Measurements from ENCODE around the gene OLFML3.

OLFML3 gene

DNA sequence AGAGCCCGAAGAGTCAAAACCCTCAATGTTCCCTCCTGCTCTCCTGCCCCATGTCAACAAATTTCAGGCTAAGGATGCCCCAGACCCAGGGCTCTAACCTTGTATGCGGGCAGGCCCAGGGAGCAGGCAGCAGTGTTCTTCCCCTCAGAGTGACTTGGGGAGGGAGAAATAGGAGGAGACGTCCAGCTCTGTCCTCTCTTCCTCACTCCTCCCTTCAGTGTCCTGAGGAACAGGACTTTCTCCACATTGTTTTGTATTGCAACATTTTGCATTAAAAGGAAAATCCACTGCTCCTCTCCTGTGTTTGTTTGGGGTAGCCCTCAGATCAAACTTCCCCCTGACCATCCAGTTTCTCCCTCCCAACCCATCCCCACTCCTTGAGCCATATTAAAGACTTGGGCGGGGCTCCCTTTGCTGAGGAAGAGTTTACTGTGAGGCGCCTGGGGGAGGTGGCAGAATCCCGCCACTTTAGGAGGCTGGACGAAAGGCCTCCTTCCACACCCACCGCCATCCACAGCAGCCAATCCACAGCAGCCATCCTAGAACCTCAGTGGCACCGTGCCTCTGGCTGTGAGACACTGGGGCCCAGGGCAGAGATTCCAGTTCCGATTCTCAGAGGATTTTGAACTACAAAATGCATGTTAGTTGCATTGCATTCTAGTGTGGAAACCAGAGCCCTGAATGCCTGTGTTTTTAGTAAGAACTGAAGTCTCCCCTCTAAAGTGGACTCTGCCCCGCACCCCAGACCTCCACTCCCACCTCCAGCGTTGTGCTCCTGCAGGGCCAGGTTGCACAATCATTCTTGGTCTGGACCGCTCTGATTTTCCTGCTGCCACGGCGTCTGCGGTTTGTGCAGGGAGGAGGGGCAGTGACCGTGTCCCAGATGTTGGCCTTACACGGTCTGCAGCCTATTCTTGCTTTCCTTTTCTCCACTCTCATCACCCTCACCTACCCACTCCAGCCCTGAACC is 3.0 kb downstream of the OLFML3 start:
- TF ChIP-seq, protein P1, sequence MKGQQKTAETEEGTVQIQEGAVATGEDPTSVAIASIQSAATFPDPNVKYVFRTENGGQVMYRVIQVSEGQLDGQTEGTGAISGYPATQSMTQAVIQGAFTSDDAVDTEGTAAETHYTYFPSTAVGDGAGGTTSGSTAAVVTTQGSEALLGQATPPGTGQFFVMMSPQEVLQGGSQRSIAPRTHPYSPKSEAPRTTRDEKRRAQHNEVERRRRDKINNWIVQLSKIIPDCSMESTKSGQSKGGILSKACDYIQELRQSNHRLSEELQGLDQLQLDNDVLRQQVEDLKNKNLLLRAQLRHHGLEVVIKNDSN (IDR thresholded peaks at IDR 0.05): no peak
- TF ChIP-seq RAD21 (IDR thresholded peaks at IDR 0.05; ENCODE audit: low read depth) (no peak), CEBPB (IDR thresholded peaks at IDR 0.05) (peak; percentile 63; the same call in 1 of the 2 replicates), EGR1 (IDR thresholded peaks at IDR 0.05) (no peak), FOXM1 (IDR thresholded peaks at IDR 0.05; ENCODE audit: borderline replicate concordance, low read depth) (no peak)

DNA sequence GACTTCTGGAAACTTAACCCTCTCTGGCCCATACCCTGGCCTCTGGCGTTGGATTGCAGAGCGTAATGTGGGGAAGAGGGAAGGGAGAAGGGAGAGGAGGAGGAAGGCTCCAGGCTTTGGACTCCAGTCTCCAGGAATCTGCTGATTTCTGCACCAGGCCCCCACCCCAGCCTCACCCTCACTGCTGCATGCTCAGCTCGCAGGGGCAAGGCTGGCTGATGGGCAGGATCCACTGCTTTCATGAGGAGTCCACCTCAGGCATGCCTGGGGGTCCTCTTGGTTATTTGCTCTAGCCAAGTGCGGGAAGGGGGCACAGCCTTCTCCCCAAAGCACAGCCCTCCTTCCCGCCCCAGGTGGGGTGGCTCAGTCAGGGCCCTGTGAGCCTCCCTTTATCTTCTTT is 3.7 kb downstream of the OLFML3 start:
- TF ChIP-seq YY1 (IDR thresholded peaks at IDR 0.05; ENCODE audit: low read depth) (no peak), CREB1 (IDR thresholded peaks at IDR 0.05; ENCODE audit: low read depth) (no peak), ZBTB7A (IDR thresholded peaks at IDR 0.05; ENCODE audit: low read depth) (no peak), TCF12 (IDR thresholded peaks at IDR 0.05; ENCODE audit: low read depth) (no peak), FOXM1 (IDR thresholded peaks at IDR 0.05; ENCODE audit: borderline replicate concordance, low read depth) (no peak), EP300 (IDR thresholded peaks at IDR 0.05; ENCODE audit: borderline replicate concordance) (no peak), TAF1 (IDR thresholded peaks at IDR 0.05; ENCODE audit: low read depth) (no peak), TEAD4 (IDR thresholded peaks at IDR 0.05) (no peak), CEBPB (IDR thresholded peaks at IDR 0.05) (no peak), NFIC (IDR thresholded peaks at IDR 0.05) (no peak)
- TF ChIP-seq, protein P2, sequence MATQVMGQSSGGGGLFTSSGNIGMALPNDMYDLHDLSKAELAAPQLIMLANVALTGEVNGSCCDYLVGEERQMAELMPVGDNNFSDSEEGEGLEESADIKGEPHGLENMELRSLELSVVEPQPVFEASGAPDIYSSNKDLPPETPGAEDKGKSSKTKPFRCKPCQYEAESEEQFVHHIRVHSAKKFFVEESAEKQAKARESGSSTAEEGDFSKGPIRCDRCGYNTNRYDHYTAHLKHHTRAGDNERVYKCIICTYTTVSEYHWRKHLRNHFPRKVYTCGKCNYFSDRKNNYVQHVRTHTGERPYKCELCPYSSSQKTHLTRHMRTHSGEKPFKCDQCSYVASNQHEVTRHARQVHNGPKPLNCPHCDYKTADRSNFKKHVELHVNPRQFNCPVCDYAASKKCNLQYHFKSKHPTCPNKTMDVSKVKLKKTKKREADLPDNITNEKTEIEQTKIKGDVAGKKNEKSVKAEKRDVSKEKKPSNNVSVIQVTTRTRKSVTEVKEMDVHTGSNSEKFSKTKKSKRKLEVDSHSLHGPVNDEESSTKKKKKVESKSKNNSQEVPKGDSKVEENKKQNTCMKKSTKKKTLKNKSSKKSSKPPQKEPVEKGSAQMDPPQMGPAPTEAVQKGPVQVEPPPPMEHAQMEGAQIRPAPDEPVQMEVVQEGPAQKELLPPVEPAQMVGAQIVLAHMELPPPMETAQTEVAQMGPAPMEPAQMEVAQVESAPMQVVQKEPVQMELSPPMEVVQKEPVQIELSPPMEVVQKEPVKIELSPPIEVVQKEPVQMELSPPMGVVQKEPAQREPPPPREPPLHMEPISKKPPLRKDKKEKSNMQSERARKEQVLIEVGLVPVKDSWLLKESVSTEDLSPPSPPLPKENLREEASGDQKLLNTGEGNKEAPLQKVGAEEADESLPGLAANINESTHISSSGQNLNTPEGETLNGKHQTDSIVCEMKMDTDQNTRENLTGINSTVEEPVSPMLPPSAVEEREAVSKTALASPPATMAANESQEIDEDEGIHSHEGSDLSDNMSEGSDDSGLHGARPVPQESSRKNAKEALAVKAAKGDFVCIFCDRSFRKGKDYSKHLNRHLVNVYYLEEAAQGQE (IDR thresholded peaks at IDR 0.05; ENCODE audit: low read depth): no peak
- TF ChIP-seq, protein P3, sequence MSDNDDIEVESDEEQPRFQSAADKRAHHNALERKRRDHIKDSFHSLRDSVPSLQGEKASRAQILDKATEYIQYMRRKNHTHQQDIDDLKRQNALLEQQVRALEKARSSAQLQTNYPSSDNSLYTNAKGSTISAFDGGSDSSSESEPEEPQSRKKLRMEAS (IDR thresholded peaks at IDR 0.05): no peak
- TF ChIP-seq, protein P1 (IDR thresholded peaks at IDR 0.05): no peak

DNA sequence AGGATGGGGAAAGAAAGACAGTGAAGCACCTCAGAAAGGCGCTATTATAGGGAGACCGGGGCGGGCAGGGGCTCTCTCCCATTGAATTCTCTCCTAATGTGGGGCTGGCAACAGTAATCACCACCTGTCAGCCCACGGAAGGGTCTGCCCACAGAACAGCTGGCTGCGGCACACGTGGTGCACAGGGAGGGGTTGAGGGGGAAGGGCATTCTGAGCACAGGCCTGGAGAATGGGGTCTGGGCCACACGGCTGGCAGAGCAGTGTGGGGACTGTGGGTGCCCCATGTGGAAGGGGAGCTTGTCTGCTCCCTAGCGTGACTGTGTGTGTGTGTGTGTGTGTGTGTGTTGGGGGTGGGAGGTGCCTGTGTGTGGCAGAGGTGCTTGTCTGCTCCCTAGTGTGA is 4.1 kb downstream of the OLFML3 start:
- TF ChIP-seq EGR1 (IDR thresholded peaks at IDR 0.05) (no peak), EP300 (IDR thresholded peaks at IDR 0.05; ENCODE audit: borderline replicate concordance) (no peak), TEAD4 (IDR thresholded peaks at IDR 0.05) (no peak), CEBPB (IDR thresholded peaks at IDR 0.05) (no peak), ZBTB7A (IDR thresholded peaks at IDR 0.05; ENCODE audit: low read depth) (no peak), CREB1 (IDR thresholded peaks at IDR 0.05; ENCODE audit: low read depth) (no peak), YY1 (IDR thresholded peaks at IDR 0.05; ENCODE audit: low read depth) (no peak), TCF12 (IDR thresholded peaks at IDR 0.05; ENCODE audit: low read depth) (no peak), RAD21 (IDR thresholded peaks at IDR 0.05; ENCODE audit: low read depth) (no peak), NFIC (IDR thresholded peaks at IDR 0.05) (no peak), TAF1 (IDR thresholded peaks at IDR 0.05; ENCODE audit: low read depth) (no peak), FOXM1 (IDR thresholded peaks at IDR 0.05; ENCODE audit: borderline replicate concordance, low read depth) (no peak)
- TF ChIP-seq, protein P3 (IDR thresholded peaks at IDR 0.05): no peak
- TF ChIP-seq, protein P2 (IDR thresholded peaks at IDR 0.05; ENCODE audit: low read depth): no peak
- TF ChIP-seq, protein P1 (IDR thresholded peaks at IDR 0.05): no peak

DNA sequence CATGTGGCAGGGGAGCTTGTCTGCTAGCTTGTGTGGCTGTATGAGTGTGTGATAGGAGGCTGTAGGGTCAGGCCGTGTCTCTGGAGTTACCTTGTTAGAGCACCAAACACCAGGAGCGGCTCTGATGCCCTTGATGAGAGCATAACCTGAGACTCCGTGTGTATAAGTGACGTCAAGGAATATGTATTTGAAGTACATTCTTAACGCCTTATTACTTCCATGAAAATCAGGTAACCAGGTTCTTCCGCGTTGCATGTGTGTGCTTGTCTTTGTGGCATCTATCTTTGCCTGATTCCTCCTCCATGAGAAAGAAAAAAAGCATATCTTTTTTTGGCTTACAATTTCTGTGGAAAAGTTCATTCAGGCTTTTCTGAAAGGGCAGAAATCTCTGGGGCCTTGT is 4.6 kb downstream of the OLFML3 start:
- no peak for TF ChIP-seq NFIC (IDR thresholded peaks at IDR 0.05)
- no peak for TF ChIP-seq TCF12 (IDR thresholded peaks at IDR 0.05; ENCODE audit: low read depth)
- no peak for TF ChIP-seq EP300 (IDR thresholded peaks at IDR 0.05; ENCODE audit: borderline replicate concordance)
- no peak for TF ChIP-seq TAF1 (IDR thresholded peaks at IDR 0.05; ENCODE audit: low read depth)
- TF ChIP-seq RAD21 (IDR thresholded peaks at IDR 0.05; ENCODE audit: low read depth): no peak
- TF ChIP-seq, protein P1 (IDR thresholded peaks at IDR 0.05): no peak
- TF ChIP-seq CEBPB (IDR thresholded peaks at IDR 0.05): no peak
- TF ChIP-seq ZBTB7A (IDR thresholded peaks at IDR 0.05; ENCODE audit: low read depth): no peak
- no peak for TF ChIP-seq FOXM1 (IDR thresholded peaks at IDR 0.05; ENCODE audit: borderline replicate concordance, low read depth)
- no peak for TF ChIP-seq YY1 (IDR thresholded peaks at IDR 0.05; ENCODE audit: low read depth)
- no peak for TF ChIP-seq EGR1 (IDR thresholded peaks at IDR 0.05)
- TF ChIP-seq, protein P3 (IDR thresholded peaks at IDR 0.05): no peak
- TF ChIP-seq, protein P2 (IDR thresholded peaks at IDR 0.05; ENCODE audit: low read depth): no peak
- no peak for TF ChIP-seq CREB1 (IDR thresholded peaks at IDR 0.05; ENCODE audit: low read depth)
- TF ChIP-seq TEAD4 (IDR thresholded peaks at IDR 0.05): no peak
